Activated effector memory CD4-positive, alpha-beta T cell treated with anti-CD3 and anti-CD28 coated beads, Interleukin-2, amount 50 U/mL, for 16 hours (primary cell): ENCODE results near the gene TCERG1L.
"Not testable (repeated sequence)": the region's sequence is repeated elsewhere in the genome, so short reads cannot be mapped to it uniquely, and the experiment has no call there.

Experiments used
- DNase-seq: peaks from one replicate; pipeline ENCODE4 v3.0.0-alpha.2; 2020

Gene TCERG1L

DNA sequence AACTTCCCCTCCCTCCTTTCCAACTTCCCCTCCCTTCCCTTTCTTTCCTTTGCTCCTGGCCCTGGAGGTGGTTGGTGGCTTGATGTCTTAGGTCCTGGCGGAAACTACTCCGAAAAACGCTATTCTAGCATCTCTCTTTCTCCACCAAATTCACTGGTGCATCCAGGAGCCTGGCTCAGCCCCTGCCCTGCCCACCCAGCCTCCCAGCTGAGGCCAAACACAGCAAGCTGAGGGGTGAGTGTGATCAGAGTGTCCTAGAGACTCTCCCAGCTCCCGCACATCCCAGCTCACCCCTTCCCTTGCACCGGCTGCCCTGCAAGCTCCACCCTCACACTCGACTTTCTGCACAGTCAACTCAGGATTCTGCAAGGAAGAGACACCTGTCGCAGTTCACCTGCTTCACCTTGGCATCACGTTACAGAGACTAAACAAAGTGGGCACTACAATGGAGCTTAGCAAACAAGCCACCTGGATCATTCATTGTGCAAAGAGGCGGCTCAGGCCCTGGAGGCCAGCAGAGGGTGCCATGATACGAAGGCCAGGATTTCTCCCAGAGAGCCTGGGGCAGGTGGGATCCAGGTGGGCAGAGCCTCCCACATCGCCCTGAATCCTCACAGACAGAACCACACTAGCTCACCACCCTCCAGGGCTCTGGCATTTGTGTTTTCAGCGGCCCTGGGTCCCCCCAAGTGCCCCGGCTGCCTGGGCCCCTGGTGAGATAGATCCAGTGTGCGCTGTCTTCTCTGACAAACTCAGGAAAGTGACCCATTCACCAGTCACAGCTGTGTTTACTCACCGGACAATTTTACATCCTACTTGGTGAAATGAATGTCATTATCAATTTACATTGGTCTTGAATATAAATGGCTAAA is 169.6 kb downstream of the TCERG1L start:
- no peak for DNase-seq

- DNase-seq: no peak
These were observed 170.3 kb downstream of the TCERG1L start for GRCh38 chr10:131141207-131141606.

- DNase-seq: no peak
These were observed 170.9 kb downstream of the TCERG1L start for GRCh38 chr10:131140606-131141005.

DNA sequence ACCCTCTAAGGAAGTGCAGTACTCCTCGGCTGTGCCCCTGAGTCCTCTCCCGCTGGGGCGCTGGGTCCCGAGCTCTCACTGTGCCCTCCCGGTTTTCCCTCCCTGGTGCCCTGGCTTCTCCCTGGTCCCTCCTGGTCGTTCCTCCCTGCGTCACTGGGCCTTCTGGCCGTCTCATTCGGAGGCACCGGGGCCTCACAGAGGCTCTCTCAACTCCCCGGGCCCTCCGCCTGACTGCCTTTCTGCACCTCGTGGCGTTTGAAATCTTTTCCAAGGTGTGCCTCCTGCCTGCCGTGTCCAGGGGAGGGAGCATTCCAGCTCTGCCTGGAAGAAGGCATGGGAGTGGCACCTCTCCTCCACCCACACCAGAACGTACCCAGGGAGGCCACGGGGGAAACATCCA is 174.3 kb downstream of the TCERG1L start:
- no peak for DNase-seq

- not testable (repeated sequence) for DNase-seq
These were observed 175.2 kb downstream of the TCERG1L start for GRCh38 chr10:131136336-131136735.

GRCh38 chr10:131135716-131136115 is 175.8 kb downstream of the TCERG1L start:
- no peak for DNase-seq

- no peak for DNase-seq
These were observed 176.9 kb downstream of the TCERG1L start for GRCh38 chr10:131134651-131135050.

DNA sequence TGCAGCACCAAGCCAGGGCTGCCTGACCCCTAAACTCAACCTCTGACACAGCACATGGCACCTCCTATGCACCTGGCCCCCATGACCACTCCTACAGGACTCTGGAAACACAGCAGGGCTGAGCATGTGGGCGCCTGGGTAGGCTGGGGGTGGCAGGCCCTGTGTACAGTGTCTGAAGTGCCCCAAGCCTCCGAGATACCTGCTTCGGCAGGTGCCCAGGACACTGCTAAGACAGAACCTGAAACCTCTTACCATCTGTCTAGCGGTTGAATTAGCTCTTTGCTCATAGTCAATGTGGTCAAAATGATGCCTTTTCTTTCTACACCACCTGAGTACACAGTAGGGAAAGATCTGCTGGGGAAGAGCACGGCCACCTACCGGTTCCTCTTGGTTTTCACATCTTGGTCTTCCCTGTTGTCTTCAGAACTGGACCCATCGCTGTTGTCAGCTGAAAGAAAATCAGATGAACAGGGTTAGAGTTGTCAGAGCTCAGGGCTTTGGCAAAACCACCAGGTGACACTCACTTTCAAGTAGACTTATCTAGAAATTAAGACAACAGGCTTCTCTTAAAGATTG is 177.4 kb downstream of the TCERG1L start:
- no peak for DNase-seq

GRCh38 chr10:131132681-131133080 is 178.8 kb downstream of the TCERG1L start:
- DNase-seq: no peak

DNA sequence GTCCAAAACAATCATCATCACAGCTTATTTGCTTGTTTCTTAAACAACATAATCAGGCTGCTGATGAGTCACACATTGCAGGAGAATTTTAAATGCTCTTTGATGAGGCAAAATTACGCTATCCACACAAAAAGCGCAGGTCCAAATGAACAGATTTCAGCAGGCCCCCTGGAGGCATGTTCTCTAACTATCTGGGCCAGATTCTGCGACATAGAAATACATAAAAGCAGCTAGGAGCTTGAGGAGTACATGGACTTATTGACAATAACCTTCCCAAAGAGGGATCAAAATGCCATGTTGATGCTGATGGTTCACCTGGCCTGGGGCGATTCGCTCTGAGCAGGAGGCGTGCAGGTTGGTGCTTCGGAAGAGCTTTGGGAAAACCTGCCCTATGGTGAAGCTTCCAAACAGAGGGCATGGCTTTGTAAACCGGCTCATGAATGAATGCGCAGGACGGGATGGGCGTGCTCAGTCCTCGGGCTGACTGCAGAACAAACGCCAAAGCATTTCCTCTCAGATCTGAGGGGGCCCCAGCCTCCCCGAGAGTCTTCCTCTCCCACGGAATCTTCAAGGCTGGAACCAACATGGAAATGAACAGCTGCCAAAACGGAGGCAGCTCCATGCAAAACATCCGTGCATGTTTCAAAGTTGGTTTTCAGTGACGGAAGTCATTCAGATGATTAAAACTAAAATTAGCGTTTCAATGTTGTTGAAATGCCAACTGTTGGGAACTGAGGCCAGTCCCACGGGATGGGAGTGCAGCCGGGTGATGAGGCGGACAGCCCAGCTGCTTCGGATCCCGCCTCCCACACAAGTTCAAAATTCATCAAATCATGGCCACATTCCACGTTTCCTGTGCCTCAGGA is 179.6 kb downstream of the TCERG1L start:
- no peak for DNase-seq

DNA sequence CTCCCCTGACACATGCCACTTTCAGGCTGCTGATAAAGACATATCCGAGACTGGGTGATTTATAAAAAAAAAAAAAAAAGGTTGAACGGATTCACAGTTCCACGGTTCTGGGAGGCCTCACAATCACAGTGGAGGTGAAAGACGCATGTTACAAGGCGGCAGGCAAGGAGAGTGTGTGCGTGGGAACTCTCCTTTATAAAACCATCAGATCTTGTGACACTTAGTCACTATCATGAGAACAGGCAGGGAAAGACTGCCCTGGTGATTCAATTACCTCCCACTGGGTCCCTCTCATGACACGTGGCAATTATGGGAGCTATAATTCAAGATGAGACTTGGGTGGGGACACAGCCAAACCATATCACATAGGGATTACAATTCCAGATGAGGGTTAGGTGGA is 181.5 kb downstream of the TCERG1L start:
- DNase-seq: no peak

DNA sequence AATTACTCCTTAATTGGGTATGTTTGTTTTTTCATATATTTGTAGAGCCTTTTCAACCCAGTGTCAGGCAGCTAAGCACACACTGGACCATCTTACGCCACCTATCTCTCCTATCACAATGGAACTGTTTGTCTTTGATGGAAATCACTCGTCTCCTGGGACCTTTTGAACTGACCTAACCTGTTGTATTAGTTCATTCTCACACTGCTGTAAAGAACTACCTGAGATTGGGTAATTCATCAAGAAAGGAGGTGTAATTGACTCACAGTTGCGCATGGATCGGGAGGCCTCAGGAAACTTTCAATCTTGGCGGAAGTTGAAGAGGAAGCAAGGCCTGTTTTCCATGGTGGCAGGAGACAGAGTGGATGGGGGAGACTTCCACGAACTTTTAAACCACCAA is 182.0 kb downstream of the TCERG1L start:
- no peak for DNase-seq

DNA sequence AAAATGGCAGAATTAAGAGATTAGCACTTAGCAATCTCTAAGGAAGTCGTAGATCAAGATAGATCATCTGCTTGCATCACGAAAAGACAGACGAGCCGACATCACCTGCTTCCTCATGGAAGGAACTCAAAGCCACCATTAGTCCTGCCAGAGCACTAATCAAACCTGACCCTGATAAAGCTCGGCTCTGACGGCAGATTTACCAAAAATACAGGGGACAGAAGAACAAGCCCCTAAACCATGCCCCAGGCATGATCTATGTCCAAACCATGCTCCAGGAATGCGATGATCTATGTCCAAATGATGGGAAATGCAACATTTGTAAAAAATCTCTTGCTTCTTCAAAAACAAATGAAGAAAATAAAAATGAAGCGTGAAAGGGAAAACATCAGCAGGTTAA is 182.8 kb downstream of the TCERG1L start:
- no peak for DNase-seq

GRCh38 chr10:131127610-131128009 is 183.9 kb downstream of the TCERG1L start:
- DNase-seq: no peak

- DNase-seq: no peak
These were observed 184.4 kb downstream of the TCERG1L start for GRCh38 chr10:131127138-131127589.

DNA sequence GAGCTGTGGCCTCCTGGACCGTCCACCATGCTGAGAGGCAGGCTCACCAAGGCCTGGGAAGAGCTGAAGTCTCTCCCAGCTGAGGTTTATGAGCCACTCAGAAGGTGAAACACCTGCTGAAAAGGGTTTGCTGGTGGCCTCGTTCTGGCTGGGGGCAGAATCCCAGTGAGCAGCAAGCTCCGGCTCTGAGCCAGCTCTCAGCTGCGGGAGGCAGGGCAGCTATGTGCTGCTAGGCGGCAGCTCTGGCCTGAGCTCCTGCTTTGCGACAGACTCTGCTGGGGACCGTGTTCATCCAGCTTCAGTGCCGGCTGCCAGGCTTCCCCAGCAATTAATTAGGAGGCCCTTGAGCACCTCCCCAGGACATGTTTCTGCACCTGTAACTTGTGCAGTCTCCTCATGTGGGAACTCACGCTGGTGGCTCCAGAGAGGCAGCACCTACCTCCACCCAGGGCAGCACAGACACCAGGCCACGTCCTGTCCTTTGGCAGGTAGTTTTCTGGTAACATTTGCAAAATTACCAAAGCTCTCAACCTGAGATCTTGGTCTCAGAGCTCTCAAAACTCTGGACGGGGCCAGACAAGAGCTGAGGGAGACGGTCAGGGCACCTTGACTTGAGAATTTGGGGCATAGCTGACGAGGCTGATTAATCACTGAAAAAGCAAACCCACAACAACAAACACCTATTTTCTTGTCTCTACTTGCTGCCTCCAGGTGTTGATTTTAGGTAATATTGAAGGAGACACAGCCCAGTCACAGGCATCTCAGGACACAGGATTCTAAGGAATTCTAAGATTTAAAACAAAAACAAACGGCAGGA is 185.0 kb downstream of the TCERG1L start:
- DNase-seq: no peak

GRCh38 chr10:131125511-131126225 is 185.9 kb downstream of the TCERG1L start:
- DNase-seq: no peak

DNA sequence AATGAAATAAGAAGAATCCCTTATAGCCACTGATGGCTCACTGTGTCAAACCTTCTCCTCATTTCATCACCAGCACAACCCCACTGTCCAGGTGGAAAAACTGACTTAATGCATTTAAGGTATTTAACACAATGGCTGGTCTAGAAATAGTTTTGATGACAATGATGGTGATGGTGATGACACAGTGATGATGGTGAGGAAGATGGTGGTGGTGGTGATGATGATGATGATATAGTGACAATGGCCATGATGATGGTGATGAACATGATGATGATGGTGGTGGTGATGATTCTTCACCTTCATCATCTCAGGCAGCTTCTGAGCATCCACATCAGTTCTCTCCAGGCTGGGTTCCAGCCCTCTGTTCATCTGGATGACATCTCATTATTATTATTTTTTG is 186.6 kb downstream of the TCERG1L start:
- no peak for DNase-seq

- no peak for DNase-seq
These were observed 188.0 kb downstream of the TCERG1L start for GRCh38 chr10:131123496-131123895.

DNA sequence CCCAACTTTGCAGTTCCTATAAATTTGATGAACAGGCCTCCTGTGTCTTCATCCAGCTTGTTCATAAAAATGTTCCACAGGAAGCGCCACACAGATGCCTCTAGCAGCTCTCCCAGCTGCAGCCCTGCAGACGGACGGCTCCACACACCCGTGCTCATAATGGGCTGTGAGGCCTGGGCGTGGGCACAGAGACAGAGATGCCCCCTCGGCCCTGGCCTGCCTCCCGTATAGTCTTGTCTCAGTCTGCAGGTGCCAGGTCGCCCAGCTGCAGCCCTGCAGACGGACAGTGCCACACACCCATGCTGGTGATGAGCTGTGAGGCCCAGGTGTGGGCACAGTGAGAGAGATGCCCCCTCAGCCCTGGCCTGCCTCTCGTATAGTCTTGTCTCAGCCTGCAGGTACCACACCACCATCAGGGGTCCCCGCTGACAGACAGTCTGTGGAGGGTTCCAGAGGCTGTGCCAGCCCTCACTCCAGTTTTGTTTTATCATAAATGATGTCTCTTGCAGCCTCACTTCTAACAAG is 189.9 kb downstream of the TCERG1L start:
- DNase-seq: no peak

DNA sequence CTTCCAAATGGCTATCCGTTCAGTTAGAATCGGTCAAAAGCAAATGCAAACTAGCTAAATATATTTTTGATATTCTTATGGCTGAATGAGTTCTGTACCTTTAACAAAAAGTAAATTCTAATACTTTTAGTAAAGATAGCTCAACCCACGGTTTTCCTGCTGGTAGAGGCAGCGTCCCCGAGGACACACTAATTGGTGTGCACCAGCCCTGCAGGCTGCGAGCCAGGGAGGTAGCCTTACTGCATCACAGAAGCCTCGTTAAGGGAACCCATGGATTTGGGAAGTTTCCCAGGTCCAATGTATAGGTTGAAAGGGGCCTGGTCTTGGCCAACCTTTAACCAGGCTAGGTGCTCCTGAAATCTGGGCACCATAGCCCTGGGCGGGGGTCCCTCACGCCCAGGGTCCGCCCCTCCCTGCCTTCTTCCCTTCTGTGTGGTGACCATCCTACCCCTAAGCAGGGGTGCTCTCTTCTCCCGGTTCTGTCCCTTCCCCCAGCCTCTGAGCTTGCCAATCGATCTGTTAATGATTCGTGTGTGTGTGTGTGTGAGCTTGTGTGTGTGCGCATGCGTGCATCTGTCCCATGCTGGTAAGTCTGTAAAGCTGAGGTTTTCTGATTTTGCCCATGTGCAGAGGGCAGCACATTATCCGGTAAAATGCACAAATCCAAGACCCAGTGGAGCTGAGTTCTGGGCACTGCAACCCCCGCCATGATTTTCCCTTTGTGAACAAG is 191.7 kb downstream of the TCERG1L start:
- DNase-seq: no peak
